Panc1 (cell line): Measurements from ENCODE around the gene LRRC9. TPM values are rescaled to one million over a fixed set of nuclear protein-coding genes. Genes with fewer than 3 reads are reported as not detected.

Source experiments
- ATAC-seq: fragments of 200-7000 bp; cut with Tn5 transposase; 2 replicates; pipeline ENCODE4 v1.9.1; 2020; ENCODE audit warnings: mild to moderate bottlenecking, moderate library complexity
- BruUV-seq: library from RNA; stranded (reverse); fragments of 400-500 nt; replicated peaks from 2 replicates; lab custom pipeline; 2021; lab: Mats Ljungman, UMichigan
- CTCF ChIA-PET: fragments of 300-600 bp; sonication (Branson Sonifier 250); formaldehyde crosslinking; loops from one replicate; lab custom pipeline; 2022; ENCODE audit warnings: antibody characterized with exemption; lab: Charles Lee
- POLR2A ChIA-PET: fragments of 300-600 bp; sonication (Branson Sonifier 250); formaldehyde crosslinking; loops from one replicate; lab custom pipeline; 2022; ENCODE audit warnings: antibody characterized with exemption; lab: Charles Lee
- DNase-seq: peaks from one replicate; pipeline ENCODE4 v3.0.0-alpha.2; 2010; ENCODE audit warnings: low read depth, low spot score
- H3K27ac ChIP-seq: 2 replicates; pipeline ENCODE4 v1.5.1; 2011; ENCODE audit warnings: mild to moderate bottlenecking, low read length, inconsistent platforms
- H3K27me3 ChIP-seq: fragments of 200-500 bp; sonication (Bioruptor generic); 2 replicates; pipeline ENCODE4 v1.6.0; 2014; ENCODE audit warnings: low read length, inconsistent platforms; ENCODE audit not compliant: control insufficient read depth, insufficient read depth
- H3K36me3 ChIP-seq: fragments of 200-500 bp; sonication (Bioruptor generic); 2 replicates; pipeline ENCODE4 v1.5.1; 2014; ENCODE audit warnings: inconsistent platforms, mild to moderate bottlenecking, low read length, moderate library complexity; ENCODE audit not compliant: control insufficient read depth, insufficient read depth
- H3K4me1 ChIP-seq: 2 replicates; pipeline ENCODE4 v1.5.1; 2011; ENCODE audit warnings: inconsistent platforms, mild to moderate bottlenecking, low read length, moderate library complexity; ENCODE audit not compliant: control insufficient read depth, insufficient read depth
- H3K4me3 ChIP-seq, 2 experiments: 2 replicates each; pipeline ENCODE4 v1.5.1; 2011 to 2012; ENCODE audit warnings: low read depth in 2 of 2, low read length in 2 of 2, mild to moderate bottlenecking in 2 of 2, inconsistent platforms in 1 of 2, moderate library complexity in 1 of 2
- H3K9me3 ChIP-seq: fragments of 200-500 bp; sonication (Bioruptor generic); 2 replicates; pipeline ENCODE4 v1.5.1; 2014; ENCODE audit warnings: low read depth, mild to moderate bottlenecking, inconsistent platforms, low read length, moderate library complexity; ENCODE audit not compliant: control insufficient read depth, insufficient read depth
- CTCF ChIP-seq: fragments of 450-650 bp; IDR thresholded peaks from 2 replicates; pipeline ENCODE4 v1.5.1; 2017; ENCODE audit warnings: mild to moderate bottlenecking
- POLR2AphosphoS5 ChIP-seq: IDR thresholded peaks from 2 replicates; pipeline ENCODE4 v1.6.1; 2012; ENCODE audit warnings: mild to moderate bottlenecking, low read depth, low read length, moderate library complexity
- SIN3A ChIP-seq: IDR thresholded peaks from 2 replicates; pipeline ENCODE4 v1.6.1; 2012; ENCODE audit warnings: low read depth, mild to moderate bottlenecking, low read length, moderate library complexity, borderline replicate concordance; ENCODE audit not compliant: insufficient read depth
- TCF7L2 ChIP-seq: IDR thresholded peaks from 2 replicates; pipeline ENCODE4 v1.6.1; 2011; ENCODE audit warnings: mild to moderate bottlenecking, low read depth, low read length, inconsistent platforms
- in situ Hi-C: cut with HindIII; loops from 2 replicates; pipeline ENCODE4 v1.10.0; 2016; ENCODE audit warnings: low sequenced_read_pairs, low pct_unique_long_range_greater_than_20kb
- intact Hi-C: fragments of 100-400 bp; cut with micrococcal nuclease; formaldehyde crosslinking; loops from one replicate; pipeline ENCODE4 v1.10.0; 2022; ENCODE audit not compliant: unreplicated experiment
- total RNA-seq: library from RNA; stranded (reverse); gene quantifications from one replicate; pipeline ENCODE4 v1.2.1, GENCODE V29; 2021; ENCODE audit not compliant: unreplicated experiment
- TF ChIP-seq, protein P1 (sequence below), 2 experiments: IDR thresholded peaks; 2 replicates each; pipeline ENCODE4 v1.6.1; 2011 to 2012; ENCODE audit warnings: low read depth in 2 of 2, control low read depth in 1 of 2, low read length in 1 of 2, mild to moderate bottlenecking in 1 of 2, moderate library complexity in 1 of 2; ENCODE audit not compliant: insufficient read depth in 1 of 2

Gene LRRC9
- total RNA-seq, 1 experiment from 2014 or later = not detected

- BruUV-seq = no TSS peak
- no peaks in the 10 kb centered on the region for H3K36me3 ChIP-seq
- CTCF ChIA-PET = interaction anchor here (1.1 to 1.3 kb wide), 2 partner anchors 265 to 391 kb away, joined by 3 to 6 read pairs; no protein-coding TSS in a partner anchor
- ATAC-seq (no peak), DNase-seq (no peak)
- intact Hi-C loops (loop anchor here (5.0 to 10.0 kb wide), 2 partner anchors 183 to 266 kb away; no protein-coding TSS in a partner anchor), in situ Hi-C loops (no loop called here)
- H3K27me3 ChIP-seq = no peaks in the 10 kb centered on the region
- POLR2A ChIA-PET = no interaction called here
- H3K4me1 ChIP-seq = no peaks in the 10 kb centered on the region
- H3K4me3 ChIP-seq = no peak overlapping the region
- H3K27ac ChIP-seq = no peak overlapping the region
- TF ChIP-seq, protein P1, sequence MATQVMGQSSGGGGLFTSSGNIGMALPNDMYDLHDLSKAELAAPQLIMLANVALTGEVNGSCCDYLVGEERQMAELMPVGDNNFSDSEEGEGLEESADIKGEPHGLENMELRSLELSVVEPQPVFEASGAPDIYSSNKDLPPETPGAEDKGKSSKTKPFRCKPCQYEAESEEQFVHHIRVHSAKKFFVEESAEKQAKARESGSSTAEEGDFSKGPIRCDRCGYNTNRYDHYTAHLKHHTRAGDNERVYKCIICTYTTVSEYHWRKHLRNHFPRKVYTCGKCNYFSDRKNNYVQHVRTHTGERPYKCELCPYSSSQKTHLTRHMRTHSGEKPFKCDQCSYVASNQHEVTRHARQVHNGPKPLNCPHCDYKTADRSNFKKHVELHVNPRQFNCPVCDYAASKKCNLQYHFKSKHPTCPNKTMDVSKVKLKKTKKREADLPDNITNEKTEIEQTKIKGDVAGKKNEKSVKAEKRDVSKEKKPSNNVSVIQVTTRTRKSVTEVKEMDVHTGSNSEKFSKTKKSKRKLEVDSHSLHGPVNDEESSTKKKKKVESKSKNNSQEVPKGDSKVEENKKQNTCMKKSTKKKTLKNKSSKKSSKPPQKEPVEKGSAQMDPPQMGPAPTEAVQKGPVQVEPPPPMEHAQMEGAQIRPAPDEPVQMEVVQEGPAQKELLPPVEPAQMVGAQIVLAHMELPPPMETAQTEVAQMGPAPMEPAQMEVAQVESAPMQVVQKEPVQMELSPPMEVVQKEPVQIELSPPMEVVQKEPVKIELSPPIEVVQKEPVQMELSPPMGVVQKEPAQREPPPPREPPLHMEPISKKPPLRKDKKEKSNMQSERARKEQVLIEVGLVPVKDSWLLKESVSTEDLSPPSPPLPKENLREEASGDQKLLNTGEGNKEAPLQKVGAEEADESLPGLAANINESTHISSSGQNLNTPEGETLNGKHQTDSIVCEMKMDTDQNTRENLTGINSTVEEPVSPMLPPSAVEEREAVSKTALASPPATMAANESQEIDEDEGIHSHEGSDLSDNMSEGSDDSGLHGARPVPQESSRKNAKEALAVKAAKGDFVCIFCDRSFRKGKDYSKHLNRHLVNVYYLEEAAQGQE (IDR thresholded peaks at IDR 0.05; ENCODE audit: insufficient read depth in 1 of 2, low read depth in 2 of 2, low read length in 1 of 2) = no peak
- TF ChIP-seq CTCF = peak; percentile 65
- no peak for TF ChIP-seq SIN3A
- TF ChIP-seq POLR2AphosphoS5 = no peak
- TF ChIP-seq TCF7L2 = no peak
- no peaks in the 10 kb centered on the region for H3K9me3 ChIP-seq
Measured at GRCh38 chr14:59897757-59898383, 22.1 kb upstream of the LRRC9 start.

- H3K27ac ChIP-seq = no peak overlapping the region
- H3K4me3 ChIP-seq = no peak overlapping the region
- ATAC-seq = no peak
- H3K36me3 ChIP-seq = no peaks in the 10 kb centered on the region
- no peaks in the 10 kb centered on the region for H3K4me1 ChIP-seq
- ChIA-PET CTCF (no interaction called here), POLR2A (no interaction called here)
- BruUV-seq = no TSS peak
- H3K9me3 ChIP-seq = no peaks in the 10 kb centered on the region
- TF ChIP-seq POLR2AphosphoS5 = no peak
- no peak for TF ChIP-seq TCF7L2
- TF ChIP-seq SIN3A = no peak
- TF ChIP-seq, protein P1 (IDR thresholded peaks at IDR 0.05; ENCODE audit: insufficient read depth in 1 of 2, low read depth in 2 of 2, low read length in 1 of 2) = no peak
- no peak for TF ChIP-seq CTCF
- in situ Hi-C loops (no loop called here), intact Hi-C loops (no loop called here)
- no peaks in the 10 kb centered on the region for H3K27me3 ChIP-seq
- no peak for DNase-seq
Measured at GRCh38 chr14:59900556-59900955, 19.4 kb upstream of the LRRC9 start.
